HCT116 (cell line): Measurements from ENCODE around the gene LRRC52. TPM values are rescaled to one million over a fixed set of nuclear protein-coding genes. Genes with fewer than 3 reads are reported as not detected.

ENCODE experiments used
- ATAC-seq: fragments of 200-7000 bp; cut with Tn5 transposase; 2 replicates; pipeline ENCODE4 v1.9.1; 2020; ENCODE audit warnings: mild to moderate bottlenecking, moderate library complexity
- BruUV-seq: library from RNA; stranded (reverse); fragments of 400-500 nt; replicated peaks from 2 replicates; lab custom pipeline; 2021; lab: Mats Ljungman, UMichigan
- CTCF ChIA-PET: fragments of 300-600 bp; sonication (Branson Sonifier 250); formaldehyde crosslinking; loops from one replicate; lab custom pipeline; 2021; ENCODE audit warnings: antibody characterized with exemption; lab: Charles Lee
- POLR2A ChIA-PET: fragments of 300-600, 350-600 bp; sonication (Branson Sonifier 250); formaldehyde crosslinking; loops from one replicate; lab custom pipeline; 2021; ENCODE audit warnings: antibody characterized with exemption; lab: Charles Lee
- RAD21 ChIA-PET, 2 experiments: fragments of 300-600 bp; sonication (Branson Sonifier 250); formaldehyde crosslinking; loops; one replicate each; lab custom pipeline; 2023; ENCODE audit warnings: low total read pairs in 2 of 2; ENCODE audit not compliant: uncharacterized antibody in 2 of 2, unreplicated experiment in 2 of 2, low non-redundant PET in 1 of 2; lab: Charles Lee
- DNase-seq: peaks from one replicate; pipeline ENCODE4 v3.0.0-alpha.2; 2010; ENCODE audit warnings: low read depth, low spot score
- H2AFZ ChIP-seq: fragments of 200-600 bp; shearing (Covaris generic), sonication (generic); 2 replicates; pipeline ENCODE4 v1.6.1; 2017; ENCODE audit warnings: low read depth, mixed run types, mixed read lengths, antibody characterized with exemption, low read length; ENCODE audit not compliant: poor library complexity, severe bottlenecking
- H3K27ac ChIP-seq: 2 replicates; pipeline ENCODE4 v1.5.1; 2012; ENCODE audit warnings: low read depth, low read length
- H3K27me3 ChIP-seq: fragments of 200-600 bp; sonication (generic); 2 replicates; pipeline ENCODE4 v1.6.1; 2016; ENCODE audit warnings: mixed run types, low read length, mixed read lengths; ENCODE audit not compliant: insufficient read depth
- H3K36me3 ChIP-seq, 2 experiments: fragments of 200-500 bp in 1 of 2; fragments of 200-600 bp in 1 of 2; sonication (Bioruptor generic) in 1 of 2; sonication (generic) in 1 of 2; 2 replicates each; pipeline versions ENCODE4 v1.5.1 to v1.6.1; 2014 to 2016; ENCODE audit warnings: low read length in 2 of 2, inconsistent platforms in 1 of 2, mixed read lengths in 1 of 2, mixed run types in 1 of 2; ENCODE audit not compliant: insufficient read depth in 2 of 2, control insufficient read depth in 1 of 2
- H3K4me1 ChIP-seq, 2 experiments: fragments of 200-600 bp in 1 of 2; sonication (generic) in 1 of 2; 2 replicates each; pipeline versions ENCODE4 v1.5.1 to v1.6.1; 2012 to 2017; ENCODE audit warnings: low read length in 2 of 2, inconsistent platforms in 1 of 2, mild to moderate bottlenecking in 1 of 2, mixed read lengths in 1 of 2, mixed run types in 1 of 2, moderate library complexity in 1 of 2; ENCODE audit not compliant: insufficient read depth in 2 of 2, control insufficient read depth in 1 of 2
- H3K4me2 ChIP-seq: fragments of 200-600 bp; sonication (generic); 2 replicates; pipeline ENCODE4 v1.6.1; 2017; ENCODE audit warnings: mixed run types, low read length, mixed read lengths
- H3K4me3 ChIP-seq, 2 experiments: fragments of 200-600 bp in 1 of 2; sonication (generic) in 1 of 2; replicated peaks in 1 of 2; 2 replicates each; pipeline ENCODE4 v1.5.1; 2011 to 2016; ENCODE audit warnings: low read length in 2 of 2, control low read depth in 1 of 2, low read depth in 1 of 2, mild to moderate bottlenecking in 1 of 2, mixed read lengths in 1 of 2, mixed run types in 1 of 2
- H3K79me2 ChIP-seq: fragments of 200-600 bp; sonication (generic); 2 replicates; pipeline ENCODE4 v1.6.1; 2017; ENCODE audit warnings: mild to moderate bottlenecking, mixed run types, low read length, moderate library complexity, mixed read lengths; ENCODE audit not compliant: insufficient read depth
- H3K9ac ChIP-seq: fragments of 200-600 bp; sonication (generic); 2 replicates; pipeline ENCODE4 v1.6.1; 2016; ENCODE audit warnings: low read length, mixed read lengths
- H3K9me2 ChIP-seq: fragments of 200-600 bp; sonication (generic), shearing (Covaris generic); 2 replicates; pipeline ENCODE4 v1.6.1; 2017; ENCODE audit warnings: mixed run types, mild to moderate bottlenecking, moderate library complexity; ENCODE audit not compliant: insufficient read depth
- H3K9me3 ChIP-seq, 2 experiments: fragments of 200-500 bp in 1 of 2; fragments of 200-600 bp in 1 of 2; sonication (Bioruptor generic) in 1 of 2; sonication (generic) in 1 of 2; 2 replicates each; pipeline ENCODE4 v1.6.1; 2014 to 2017; ENCODE audit warnings: low read length in 2 of 2, mixed read lengths in 2 of 2, inconsistent platforms in 1 of 2, low read depth in 1 of 2, mild to moderate bottlenecking in 1 of 2, mixed run types in 1 of 2, moderate library complexity in 1 of 2; ENCODE audit not compliant: control insufficient read depth in 1 of 2, insufficient read depth in 1 of 2
- H4K20me1 ChIP-seq: fragments of 200-600 bp; sonication (generic), shearing (Covaris generic); 2 replicates; pipeline ENCODE4 v1.6.1; 2017; ENCODE audit warnings: mixed run types, mild to moderate bottlenecking, moderate library complexity; ENCODE audit not compliant: insufficient read depth
- CEBPB ChIP-seq: IDR thresholded peaks from 2 replicates; pipeline ENCODE4 v1.6.1; 2012; ENCODE audit warnings: low read depth
- EGR1 ChIP-seq: IDR thresholded peaks from 2 replicates; pipeline ENCODE4 v1.6.1; 2012; ENCODE audit warnings: low read depth
- RAD21 ChIP-seq: IDR thresholded peaks from 2 replicates; pipeline ENCODE4 v1.6.1; 2012; ENCODE audit warnings: low read depth, mild to moderate bottlenecking
- SRF ChIP-seq: IDR thresholded peaks from 2 replicates; pipeline ENCODE4 v1.6.1; 2012; ENCODE audit warnings: low read depth
- TCF7L2 ChIP-seq: IDR thresholded peaks from 2 replicates; pipeline ENCODE4 v1.7.0; 2011; ENCODE audit warnings: borderline replicate concordance, inconsistent platforms; ENCODE audit not compliant: insufficient read depth, insufficient read length; ENCODE audit errors: extremely low read depth
- ZNF274 ChIP-seq: fragments of 200-500 bp; sonication (Bioruptor generic); IDR thresholded peaks from 2 replicates; pipeline ENCODE4 v1.6.1; 2014; ENCODE audit warnings: mild to moderate bottlenecking, low read depth, low read length, inconsistent platforms
- intact Hi-C: fragments of 100-400 bp; cut with micrococcal nuclease; formaldehyde crosslinking; loops from 2 replicates; pipeline ENCODE4 v1.10.0; 2022
- total RNA-seq: library from RNA; stranded (reverse); gene quantifications from one replicate; pipeline ENCODE4 v1.2.1, GENCODE V29; 2021; ENCODE audit not compliant: unreplicated experiment
- TF ChIP-seq, protein P1 (sequence below): IDR thresholded peaks from 2 replicates; pipeline ENCODE4 v1.6.1; 2012

LRRC52 gene
- total RNA-seq, 1 experiment from 2014 or later = not detected

DNA sequence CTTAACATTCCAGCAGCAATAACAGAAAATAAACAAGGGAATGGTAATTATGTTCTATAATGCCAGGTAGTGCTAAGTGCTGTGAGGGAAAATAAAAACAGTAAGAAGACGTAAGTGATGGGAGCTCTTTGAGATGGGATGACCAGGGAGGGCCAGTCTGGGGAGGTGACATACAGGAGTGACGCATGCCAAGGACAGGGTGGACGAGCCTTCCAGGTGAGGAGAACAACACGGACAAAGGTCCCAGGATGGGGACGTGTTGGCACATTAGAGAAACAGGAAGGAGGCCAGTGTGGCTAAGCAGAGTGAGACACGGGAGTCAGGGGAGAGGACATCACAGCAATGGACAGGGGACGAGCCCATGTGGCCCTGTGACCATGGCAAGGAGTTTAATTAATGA lies 11.7 kb upstream of the LRRC52 start:
- POLR2A ChIA-PET = no interaction called here
- DNase-seq (no peak), ATAC-seq (no peak)
- Histone ChIP-seq H3K27ac (no peak overlapping the region), H3K36me3 (no peaks in the 10 kb centered on the region), H3K9me3 (no peaks in the 10 kb centered on the region), H3K79me2 (no peaks in the 10 kb centered on the region), H3K4me1 (no peaks in the 10 kb centered on the region), H3K9me2 (no peaks in the 10 kb centered on the region), H3K4me3 (no peak overlapping the region), H4K20me1 (no peaks in the 10 kb centered on the region), H2AFZ (no peak overlapping the region), H3K9ac (no peak overlapping the region), H3K27me3 (peaks cover 40% of the 10 kb centered on the region), H3K4me2 (no peak overlapping the region)
- no peak for TF ChIP-seq CEBPB
- no peak for TF ChIP-seq SRF
- no peak for TF ChIP-seq TCF7L2
- BruUV-seq = no TSS peak
- CTCF ChIA-PET = no interaction called here
- intact Hi-C loops = no loop called here
- RAD21 ChIA-PET = no interaction called here

DNA sequence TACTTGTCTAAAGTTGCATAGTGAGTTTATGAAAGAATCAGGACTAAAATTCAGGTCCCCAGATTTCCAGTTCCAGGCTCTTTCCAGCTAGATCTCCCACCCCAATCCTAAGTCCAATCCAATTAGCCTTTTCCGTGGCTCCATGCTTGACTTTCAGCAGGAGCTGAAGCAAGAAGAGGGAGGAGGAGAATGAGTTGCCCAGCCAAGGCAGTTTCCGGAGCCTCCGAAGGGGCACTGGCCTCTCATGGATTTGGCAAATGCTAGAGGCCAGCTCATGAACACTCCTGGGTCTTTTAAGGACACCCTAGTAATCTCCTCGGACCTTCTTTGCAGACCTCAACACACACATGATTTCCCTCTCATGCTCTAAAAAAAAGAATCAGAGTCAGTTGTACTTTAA lies 10.5 kb upstream of the LRRC52 start:
- Histone ChIP-seq H3K4me1 (no peaks in the 10 kb centered on the region), H3K4me2 (no peak overlapping the region), H3K36me3 (no peaks in the 10 kb centered on the region), H3K27ac (no peak overlapping the region), H3K9ac (no peak overlapping the region), H3K4me3 (no peak overlapping the region), H3K9me2 (no peaks in the 10 kb centered on the region), H3K27me3 (peaks cover 41% of the 10 kb centered on the region), H2AFZ (no peak overlapping the region), H4K20me1 (no peaks in the 10 kb centered on the region), H3K9me3 (no peaks in the 10 kb centered on the region), H3K79me2 (no peaks in the 10 kb centered on the region)
- no TSS peak for BruUV-seq
- no peak for ATAC-seq
- POLR2A ChIA-PET = no interaction called here
- RAD21 ChIA-PET = no interaction called here
- no peak for DNase-seq
- TF ChIP-seq EGR1 = no peak
- TF ChIP-seq, protein P1, sequence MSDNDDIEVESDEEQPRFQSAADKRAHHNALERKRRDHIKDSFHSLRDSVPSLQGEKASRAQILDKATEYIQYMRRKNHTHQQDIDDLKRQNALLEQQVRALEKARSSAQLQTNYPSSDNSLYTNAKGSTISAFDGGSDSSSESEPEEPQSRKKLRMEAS = no peak
- no peak for TF ChIP-seq ZNF274
- TF ChIP-seq RAD21 = no peak
- intact Hi-C loops = no loop called here
- CTCF ChIA-PET = no interaction called here
